Left colon (tissue), 2 donors: ENCODE results near the gene PTPRG. TPM values are rescaled to one million over a fixed set of nuclear protein-coding genes. Genes with fewer than 3 reads are reported as not detected.

ENCODE experiments used
- ATAC-seq: fragments of 200-7000 bp; cut with Tn5 transposase; one replicate; pipeline ENCODE4 v1.9.1; 2020; ENCODE audit warnings: mild to moderate bottlenecking, moderate library complexity
- DNase-seq, 2 donors: peaks; one replicate each; pipeline ENCODE4 v3.0.0-alpha.2; 2020
- intact Hi-C, 2 donors: fragments of 100-400 bp; cut with DNase I in 1 of 2; cut with micrococcal nuclease in 1 of 2; formaldehyde crosslinking; loops; one replicate each; pipeline versions ENCODE4 v1.11.2 to v1.14.0; 2022; cut with DNase I, micrococcal nuclease
- total RNA-seq, 2 donors: library from RNA; stranded (reverse); fragmentation: NEBNext Ultra II Directional; extraction: Animal tissue kit (Norgen Biotek cat#: 25700); gene quantifications; one replicate each; pipeline ENCODE4 v1.2.1, GENCODE V29; 2021
- donor health status: DM: no; HTN: no; CAD: no.
- donor health status: DM: yes; HTN: yes; CAD: no.

The PTPRG gene
- total RNA-seq, 2 donors from 2014 or later, result 26.0 to 33.4 TPM

DNA sequence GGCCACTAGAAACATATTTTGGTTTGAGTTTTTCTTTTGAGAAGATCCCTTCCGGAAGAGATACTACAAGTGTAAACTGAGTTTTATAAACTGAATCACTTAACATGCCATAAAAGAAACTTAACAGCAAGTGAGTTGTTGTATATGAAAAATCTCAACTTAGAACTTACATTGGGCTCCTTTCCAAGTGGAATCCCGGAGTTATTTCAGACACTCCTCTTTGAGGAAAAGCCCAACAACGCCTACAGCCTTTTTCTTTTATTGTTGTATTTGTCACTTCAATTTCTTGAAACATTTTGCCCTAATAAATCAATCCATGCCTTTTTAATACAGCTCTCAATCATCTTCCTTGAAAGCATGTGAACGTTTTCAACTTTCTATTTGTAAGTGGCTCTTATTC, 674.6 kb downstream of the PTPRG start:
- intact Hi-C loops, result no loop called here
- ATAC-seq, result no peak
- no peak for DNase-seq

DNA sequence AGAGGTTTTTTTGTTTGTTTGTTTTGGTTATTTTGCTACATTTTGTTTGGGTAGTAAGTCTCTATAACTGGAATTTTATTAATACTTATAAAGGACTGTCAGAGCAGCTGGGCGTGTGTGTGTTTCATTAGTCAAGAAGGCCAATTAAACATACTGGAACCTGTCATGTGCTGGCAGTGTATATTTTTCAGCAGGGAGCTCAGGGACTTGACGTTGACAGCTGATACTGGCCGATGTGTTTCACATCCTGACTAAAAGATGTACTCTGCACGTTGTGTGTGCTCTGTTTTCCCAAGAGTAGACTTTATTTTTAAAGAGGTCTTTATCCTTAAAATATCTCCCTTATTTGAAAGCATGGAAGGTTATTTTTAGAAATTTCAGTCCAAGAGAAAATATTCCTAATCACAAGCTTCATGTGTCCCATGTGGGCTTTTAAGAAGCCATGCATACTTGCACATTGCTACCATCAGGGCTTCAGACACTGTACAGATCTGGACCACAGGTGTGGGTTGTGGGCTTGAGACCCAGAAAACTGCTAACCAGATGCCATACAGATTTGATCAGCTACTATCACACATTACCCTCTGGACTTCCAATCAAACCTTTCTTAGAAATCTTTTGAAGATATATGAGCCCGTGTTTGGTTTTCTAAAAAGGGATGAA, 676.0 kb downstream of the PTPRG start:
- ATAC-seq, result no peak
- intact Hi-C loops, result no loop called here

DNA sequence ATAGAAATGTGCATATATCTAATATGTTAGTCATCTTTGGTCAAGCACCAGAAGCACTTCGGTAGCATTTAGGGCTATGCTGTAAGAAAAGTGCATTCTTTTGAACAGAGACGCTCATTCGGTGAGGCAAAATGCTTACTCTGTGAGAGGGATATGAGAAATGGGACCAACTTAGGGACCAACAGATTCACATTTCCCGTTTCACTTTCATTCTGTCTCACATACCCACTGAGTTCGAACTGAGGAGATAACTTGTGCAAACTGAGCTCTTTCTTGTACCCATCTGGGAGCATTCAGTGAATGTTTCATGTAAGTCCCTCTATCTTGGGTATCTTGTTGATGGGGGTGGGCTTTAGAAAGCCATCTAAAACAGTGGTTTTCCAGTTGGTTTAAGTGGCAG, 676.6 kb downstream of the PTPRG start:
- no peak for ATAC-seq
- intact Hi-C loops, result no loop called here
- DNase-seq, result no peak

More for the DNA sequence above, 676.0 kb downstream of the PTPRG start:
- no peak for DNase-seq

- DNase-seq (no peak), ATAC-seq (no peak)
- intact Hi-C loops, result no loop called here
Observed at GRCh38 chr3:62238431-62238830, 677.1 kb downstream of the PTPRG start.

DNA sequence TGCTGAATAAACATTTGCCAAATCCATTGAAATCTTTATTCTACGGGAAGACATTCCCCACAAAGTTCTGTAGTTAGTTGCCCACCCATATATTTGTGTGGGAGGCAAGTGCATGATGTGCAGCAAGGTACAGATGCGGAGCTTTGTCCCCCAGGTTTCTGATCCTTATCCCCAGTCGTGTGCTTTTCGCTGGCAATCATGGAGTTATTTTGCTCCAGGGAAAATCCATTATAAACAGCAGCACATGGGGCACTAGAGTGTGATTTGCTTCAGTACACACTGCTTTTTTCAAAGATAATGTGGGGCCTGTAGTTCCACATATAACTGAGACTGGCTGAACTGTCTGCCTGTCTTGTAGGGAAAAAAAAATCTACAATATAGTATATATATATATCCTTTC, 679.9 kb downstream of the PTPRG start:
- ATAC-seq (no peak), DNase-seq (no peak)
- intact Hi-C loops, result no loop called here

- ATAC-seq, result no peak
Observed at GRCh38 chr3:62242831-62243509, 681.6 kb downstream of the PTPRG start.

DNA sequence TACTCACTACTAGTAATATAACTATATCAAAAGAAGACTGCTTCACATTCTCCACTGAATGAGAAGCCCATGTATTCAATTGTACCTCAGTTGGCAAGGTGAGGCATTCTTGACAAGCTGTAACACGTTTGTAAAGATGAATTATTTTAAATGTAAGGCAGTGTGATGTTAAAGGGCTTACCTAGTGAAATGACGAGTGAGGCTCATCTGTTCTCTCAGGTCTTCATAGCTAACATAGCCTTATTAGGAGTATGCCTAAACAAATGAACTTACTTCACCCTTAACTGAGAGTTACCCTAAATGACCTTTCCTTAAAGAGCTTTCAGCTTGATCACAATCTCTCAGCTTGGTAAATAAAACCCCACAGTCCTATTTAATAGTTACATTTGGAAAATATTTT, 684.7 kb downstream of the PTPRG start:
- intact Hi-C loops, result no loop called here
- no peak for ATAC-seq
- DNase-seq, result no peak

More at GRCh38 chr3:62242831-62243509, 681.6 kb downstream of the PTPRG start:
- DNase-seq, result no peak
- intact Hi-C loops, result no loop called here

DNA sequence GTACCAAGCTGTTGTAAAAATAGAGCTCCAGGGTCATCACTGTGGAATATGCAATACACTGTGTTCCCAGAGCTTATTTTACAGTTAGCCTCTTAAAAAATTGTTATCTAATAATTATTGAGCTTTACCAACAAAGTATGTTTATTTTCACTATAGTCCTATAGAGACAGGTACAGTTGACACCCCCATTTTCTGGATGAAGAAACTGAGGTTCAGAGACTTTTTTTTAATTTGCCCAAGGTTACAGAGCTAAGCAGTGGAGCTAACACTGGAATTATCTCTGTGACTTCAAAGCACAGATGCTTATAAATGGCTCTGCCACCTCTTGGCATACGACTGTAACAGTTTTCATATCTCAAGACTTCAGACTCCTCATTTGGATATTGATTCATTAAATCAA, 685.6 kb downstream of the PTPRG start:
- DNase-seq (no peak), ATAC-seq (no peak)
- intact Hi-C loops, result no loop called here

DNA sequence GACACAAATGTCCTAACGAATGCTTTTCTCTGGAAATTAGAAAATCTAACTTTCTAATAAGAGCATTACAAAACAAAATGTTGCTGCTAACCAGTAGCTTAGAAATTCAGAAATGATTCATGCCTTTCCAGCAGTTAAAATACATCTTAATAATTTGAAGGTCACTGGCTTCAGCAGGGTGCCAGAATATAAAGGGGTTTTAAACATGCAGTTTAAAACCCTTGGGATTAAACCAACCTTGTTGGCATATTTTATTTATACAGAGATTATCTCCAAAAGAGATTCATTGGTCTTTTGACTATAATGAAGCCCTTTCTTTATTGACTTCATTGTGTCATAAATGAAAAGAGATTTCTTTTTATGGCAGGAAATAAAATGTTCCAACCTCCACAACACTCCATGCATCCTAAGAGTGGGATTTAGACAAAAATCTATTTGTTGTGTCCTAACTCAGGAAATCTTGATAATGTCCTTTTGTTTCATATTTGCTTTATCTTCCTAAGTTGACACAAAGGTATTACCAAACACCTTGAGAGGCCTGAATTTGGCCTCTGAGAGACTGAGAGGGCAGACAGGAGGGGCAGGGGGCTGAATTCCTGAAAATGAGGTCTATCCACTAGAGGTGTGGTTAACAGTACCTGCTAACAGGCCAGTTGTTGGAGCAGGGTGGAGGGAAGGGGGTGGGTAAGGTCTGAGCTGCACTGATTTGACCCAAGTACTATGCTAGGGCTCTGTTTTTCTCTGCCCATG, 687.5 kb downstream of the PTPRG start:
- DNase-seq (no peak), ATAC-seq (no peak)
- intact Hi-C loops, result no loop called here

DNA sequence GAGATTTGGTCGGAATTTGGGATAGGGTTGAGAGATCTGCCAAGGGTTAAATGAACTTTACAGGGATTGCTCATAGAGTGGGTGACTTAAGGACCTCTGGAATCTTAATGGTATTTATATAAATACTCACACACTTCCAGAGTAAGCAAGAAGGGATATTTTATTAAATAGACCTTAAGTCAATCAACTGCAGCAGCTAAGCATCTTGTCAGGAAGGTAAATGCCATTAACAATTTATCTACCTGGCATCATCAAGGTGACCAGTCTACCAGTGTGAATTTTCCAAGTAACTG, 688.1 kb downstream of the PTPRG start:
- no peak for DNase-seq
- intact Hi-C loops, result no loop called here
- no peak for ATAC-seq

DNA sequence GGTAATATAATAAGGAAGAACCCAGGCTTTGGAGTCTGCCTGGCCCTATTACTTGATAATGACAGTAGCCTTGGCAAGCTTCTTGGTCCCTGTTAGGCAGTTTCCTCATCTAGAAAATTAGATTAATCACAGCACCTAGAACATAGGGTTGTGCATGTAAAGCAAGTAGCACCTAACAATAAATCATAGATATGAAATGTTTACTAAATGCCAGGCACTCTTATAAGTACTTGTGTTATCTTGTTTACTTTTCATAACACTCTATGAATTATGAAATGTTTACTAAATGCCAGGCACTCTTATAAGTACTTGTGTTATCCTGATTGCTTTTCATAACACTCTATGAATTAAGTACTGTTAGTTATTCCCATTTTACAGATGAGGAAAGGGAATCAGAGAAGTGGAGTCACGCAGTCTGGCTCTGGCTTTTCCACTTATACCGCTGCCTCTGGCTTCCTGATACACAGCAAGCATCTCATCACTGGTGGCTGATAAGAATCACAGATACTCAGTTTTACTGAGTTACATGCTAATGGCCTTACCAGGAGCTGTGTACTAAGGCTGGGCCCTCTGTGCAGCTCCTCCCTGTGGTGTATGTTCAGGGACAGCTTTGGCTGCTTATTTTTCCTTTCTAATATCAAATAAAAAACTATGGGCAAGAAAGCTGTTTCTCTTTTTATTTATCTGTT, 688.6 kb downstream of the PTPRG start:
- no peak for DNase-seq
- ATAC-seq, result no peak
- intact Hi-C loops, result no loop called here

GRCh38 chr3:62252438-62253157, 691.2 kb downstream of the PTPRG start:
- intact Hi-C loops, result no loop called here
- no peak for DNase-seq
- no peak for ATAC-seq

GRCh38 chr3:62253971-62254370, 692.6 kb downstream of the PTPRG start:
- DNase-seq (no peak), ATAC-seq (no peak)
- intact Hi-C loops, result no loop called here

DNA sequence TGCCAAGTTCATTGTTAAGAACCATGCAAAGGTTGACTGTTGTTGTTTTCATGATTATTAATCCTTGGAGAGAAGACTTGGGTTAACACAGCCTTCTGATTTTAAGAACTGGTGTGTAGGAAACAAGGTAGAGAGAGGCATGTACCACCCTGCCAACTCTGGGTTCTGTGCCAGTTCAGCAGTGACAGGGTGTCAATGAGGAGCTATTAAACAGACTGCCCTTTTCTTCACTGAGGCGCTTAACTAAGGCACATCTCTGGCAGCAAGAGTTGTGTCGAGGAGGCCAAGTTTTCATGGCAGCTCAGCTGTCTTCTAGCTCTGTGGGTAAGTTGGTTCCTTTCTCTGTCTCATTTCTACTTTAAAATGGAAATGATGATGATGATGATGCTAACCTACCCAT, 694.4 kb downstream of the PTPRG start:
- DNase-seq (no peak), ATAC-seq (no peak)
- intact Hi-C loops, result no loop called here

DNA sequence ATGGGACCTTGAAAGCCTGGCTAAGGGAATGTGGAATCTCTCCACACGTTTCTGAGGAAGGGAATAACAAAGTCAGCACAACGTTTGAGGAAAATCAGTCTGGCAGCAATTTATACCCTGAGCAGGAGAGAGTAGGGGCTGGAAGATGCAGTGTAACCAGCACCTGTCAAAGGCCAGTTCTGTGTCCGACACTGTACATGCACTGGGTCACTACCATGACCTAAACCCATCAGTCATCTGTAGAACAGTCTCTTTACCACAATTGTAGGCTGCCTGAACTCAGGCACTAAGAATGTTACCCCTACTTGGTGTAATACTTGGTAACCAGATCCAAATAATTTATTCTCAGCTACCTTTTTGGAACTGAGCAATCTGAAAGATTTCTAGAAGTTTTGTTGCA, 698.6 kb downstream of the PTPRG start:
- ATAC-seq, result no peak
- no peak for DNase-seq
- intact Hi-C loops, result no loop called here

- intact Hi-C loops, result no loop called here
Observed at GRCh38 chr3:62260655-62261054, 699.3 kb downstream of the PTPRG start.

DNA sequence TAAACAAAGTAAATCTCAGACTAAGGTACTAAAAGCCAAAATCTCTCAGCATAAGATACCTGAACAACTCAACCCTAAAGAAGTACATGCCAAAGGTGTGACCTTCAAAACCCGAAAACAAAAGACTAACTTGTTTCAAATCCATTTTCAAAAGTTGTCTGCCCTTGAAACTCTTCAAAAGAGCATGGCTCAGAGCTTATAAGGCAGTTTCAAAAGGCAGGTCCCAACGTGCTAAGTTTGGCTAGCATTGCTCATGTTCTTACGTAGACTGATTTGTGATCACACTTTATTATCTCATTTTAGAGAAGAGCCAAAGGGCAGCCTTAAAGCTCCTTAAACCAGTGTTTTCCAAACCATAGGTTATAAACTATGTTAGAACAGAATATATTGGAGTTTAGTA, 699.8 kb downstream of the PTPRG start:
- no peak for ATAC-seq

More at GRCh38 chr3:62260655-62261054, 699.3 kb downstream of the PTPRG start:
- ATAC-seq (no peak), DNase-seq (no peak)

GRCh38 chr3:62261736-62262135, 700.4 kb downstream of the PTPRG start:
- no peak for ATAC-seq
- no peak for DNase-seq
- intact Hi-C loops, result no loop called here

More for the DNA sequence above, 699.8 kb downstream of the PTPRG start:
- DNase-seq, result no peak
- intact Hi-C loops, result no loop called here

- DNase-seq, result no peak
- intact Hi-C loops, result no loop called here
- ATAC-seq, result no peak
Observed at GRCh38 chr3:62265528-62265927, 704.2 kb downstream of the PTPRG start.
